ENCODE results near the gene RAVER2.

Gene RAVER2

DNA sequence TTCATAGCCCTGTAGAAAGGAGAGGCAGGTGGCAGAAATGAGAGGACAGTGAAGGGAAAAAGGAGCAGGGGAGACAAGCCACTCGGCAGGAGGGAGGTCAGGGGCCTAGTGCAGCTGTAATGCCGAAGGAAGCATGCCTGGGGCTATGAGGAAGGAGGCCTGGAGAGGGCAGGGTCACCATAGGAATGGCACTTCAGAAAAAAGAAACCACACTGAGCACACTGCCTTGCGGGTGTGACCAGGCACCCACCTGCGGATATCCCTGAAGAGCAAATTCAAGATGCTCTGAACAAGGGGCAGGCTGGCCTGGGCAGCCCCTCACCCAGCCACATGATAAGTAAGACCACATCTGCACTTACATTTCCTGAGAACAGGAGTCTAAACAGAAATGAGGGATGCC is 116.7 kb downstream of the RAVER2 start:
- Histone ChIP-seq H3K4me3 (ENCODE audit: low read length in 2 of 2) (no peak overlapping the region), H3K27me3 (ENCODE audit: control insufficient read depth in 1 of 2, insufficient read depth in 2 of 2, low read length in 2 of 2) (no peaks in the 10 kb centered on the region), H3K27ac (ENCODE audit: low read length) (no peak overlapping the region), H3K9ac (ENCODE audit: low read length in 2 of 2) (no peak overlapping the region), H3K36me3 (ENCODE audit: control insufficient read depth in 2 of 2, insufficient read depth in 2 of 2, low read length in 2 of 2) (peaks cover 25 to 41% of the 10 kb centered on the region in 2 donors), H3K4me1 (ENCODE audit: control insufficient read depth, insufficient read depth, low read length) (peaks cover 1% of the 10 kb centered on the region), H3K9me3 (ENCODE audit: control insufficient read depth in 2 of 2, low read length in 2 of 2) (no peaks in the 10 kb centered on the region)

DNA sequence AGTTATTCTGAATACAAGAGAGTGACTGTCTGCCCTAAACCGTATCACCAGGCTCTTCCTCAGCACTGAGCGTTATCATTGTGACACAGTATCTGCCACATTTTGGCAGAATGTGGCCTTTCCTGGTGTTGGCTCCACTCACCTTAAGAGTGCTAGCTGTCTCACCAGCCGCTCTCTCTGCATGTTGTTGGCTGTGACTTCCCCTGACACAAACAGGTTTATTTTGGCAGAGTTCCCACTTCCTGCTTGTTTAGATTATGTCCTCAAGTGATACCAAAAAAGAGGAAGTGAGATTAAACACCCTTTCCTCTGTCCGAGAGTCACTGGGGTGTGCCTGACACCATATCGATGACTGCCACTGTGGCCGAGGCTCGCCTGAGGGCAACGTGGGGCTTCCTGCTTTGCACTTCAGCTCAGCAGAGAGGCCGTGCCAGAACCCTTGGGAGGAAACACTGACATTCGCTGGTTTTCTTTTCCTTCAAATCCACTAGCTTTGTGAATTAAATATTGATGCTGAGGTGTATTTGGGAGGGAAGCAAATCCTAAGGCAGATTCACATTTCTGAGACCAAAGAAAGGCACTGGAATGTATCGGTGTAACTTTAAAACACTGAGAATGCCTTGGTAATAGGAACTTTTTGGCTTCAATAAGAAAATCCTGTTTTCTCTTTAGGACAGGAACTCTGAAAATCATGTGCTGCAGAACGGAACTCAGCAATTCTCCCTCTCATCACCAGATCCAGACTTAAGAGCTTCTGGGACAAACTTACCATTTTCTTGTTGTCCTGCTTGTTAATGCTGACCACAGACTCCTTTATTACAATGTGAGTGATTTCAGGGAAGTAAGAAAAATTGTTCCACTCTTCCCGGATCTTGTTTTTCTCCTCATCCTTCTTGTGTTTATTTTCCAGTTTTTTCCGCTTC is 119.4 kb downstream of the RAVER2 start:
- Histone ChIP-seq H3K9me3 (ENCODE audit: control insufficient read depth in 2 of 2, low read length in 2 of 2) (no peaks in the 10 kb centered on the region), H3K27ac (ENCODE audit: low read length) (no peak overlapping the region), H3K36me3 (ENCODE audit: control insufficient read depth in 2 of 2, insufficient read depth in 2 of 2, low read length in 2 of 2) (peaks cover 24 to 37% of the 10 kb centered on the region in 2 donors), H3K4me1 (ENCODE audit: control insufficient read depth, insufficient read depth, low read length) (no peaks in the 10 kb centered on the region), H3K27me3 (ENCODE audit: control insufficient read depth in 1 of 2, insufficient read depth in 2 of 2, low read length in 2 of 2) (no peaks in the 10 kb centered on the region), H3K4me3 (ENCODE audit: low read length in 2 of 2) (no peak overlapping the region), H3K9ac (ENCODE audit: low read length in 2 of 2) (no peak overlapping the region)

DNA sequence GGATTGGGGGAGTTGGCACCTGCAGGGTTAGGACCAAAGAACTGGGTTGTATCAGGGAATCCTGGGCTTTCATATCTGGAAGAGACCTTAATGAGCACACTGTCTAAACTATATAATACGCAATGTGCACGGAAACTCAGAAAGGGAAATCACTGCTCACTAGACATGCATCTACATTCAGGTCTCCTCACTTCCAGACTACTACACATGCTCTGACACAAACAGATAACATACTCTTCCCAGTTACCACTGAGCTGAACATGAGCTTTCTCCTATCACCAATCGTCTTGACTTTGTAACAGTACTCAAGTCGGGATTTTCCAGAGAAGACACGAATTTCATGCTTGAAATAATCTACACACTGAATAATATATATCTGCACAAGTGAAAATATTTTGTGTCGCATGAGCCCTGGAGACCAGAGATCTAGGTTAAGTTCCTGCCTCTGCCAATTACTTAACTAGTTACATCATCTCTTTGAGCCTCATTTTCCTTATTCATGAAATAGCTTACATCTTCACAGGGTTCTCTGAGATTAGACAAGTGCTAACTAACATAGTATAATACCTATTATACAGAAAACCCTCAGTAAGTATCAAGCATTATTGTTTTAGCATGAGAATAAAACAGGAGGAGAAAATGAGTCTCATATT is 120.4 kb downstream of the RAVER2 start:
- no peaks in the 10 kb centered on the region for H3K9me3 ChIP-seq (ENCODE audit: control insufficient read depth in 2 of 2, low read length in 2 of 2)
- no peaks in the 10 kb centered on the region for H3K27me3 ChIP-seq (ENCODE audit: control insufficient read depth in 1 of 2, insufficient read depth in 2 of 2, low read length in 2 of 2)
- H3K4me1 ChIP-seq (ENCODE audit: control insufficient read depth, insufficient read depth, low read length), result no peaks in the 10 kb centered on the region
- no peak overlapping the region for H3K27ac ChIP-seq (ENCODE audit: low read length)
- no peak overlapping the region for H3K9ac ChIP-seq (ENCODE audit: low read length in 2 of 2)
- H3K4me3 ChIP-seq (ENCODE audit: low read length in 2 of 2), result no peak overlapping the region
- H3K36me3 ChIP-seq (ENCODE audit: control insufficient read depth in 2 of 2, insufficient read depth in 2 of 2, low read length in 2 of 2), result peaks cover 17 to 35% of the 10 kb centered on the region in 2 donors

DNA sequence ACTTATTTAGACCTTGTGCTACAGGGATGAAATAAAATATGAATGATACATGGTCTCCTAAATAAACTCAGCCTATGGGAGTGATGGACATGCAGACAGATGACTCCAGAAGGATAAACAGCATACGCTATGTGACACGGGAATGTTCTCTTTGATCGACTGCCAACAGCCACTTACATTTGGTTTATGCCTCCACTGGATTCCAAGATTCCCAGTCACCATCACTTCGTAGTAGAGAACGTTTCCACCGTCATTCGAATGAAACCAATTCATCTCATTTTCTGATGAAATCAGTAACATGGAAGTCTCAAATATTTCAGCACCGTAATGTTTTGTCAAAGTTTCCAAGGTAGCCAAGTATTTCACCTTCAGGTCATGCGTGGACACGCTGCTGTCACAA is 121.8 kb downstream of the RAVER2 start:
- Histone ChIP-seq H3K4me3 (ENCODE audit: low read length in 2 of 2) (no peak overlapping the region), H3K27ac (ENCODE audit: low read length) (no peak overlapping the region), H3K36me3 (ENCODE audit: control insufficient read depth in 2 of 2, insufficient read depth in 2 of 2, low read length in 2 of 2) (peaks cover 25 to 39% of the 10 kb centered on the region in 2 donors), H3K27me3 (ENCODE audit: control insufficient read depth in 1 of 2, insufficient read depth in 2 of 2, low read length in 2 of 2) (no peaks in the 10 kb centered on the region), H3K9ac (ENCODE audit: low read length in 2 of 2) (no peak overlapping the region), H3K4me1 (ENCODE audit: control insufficient read depth, insufficient read depth, low read length) (no peaks in the 10 kb centered on the region), H3K9me3 (ENCODE audit: control insufficient read depth in 2 of 2, low read length in 2 of 2) (no peaks in the 10 kb centered on the region)

DNA sequence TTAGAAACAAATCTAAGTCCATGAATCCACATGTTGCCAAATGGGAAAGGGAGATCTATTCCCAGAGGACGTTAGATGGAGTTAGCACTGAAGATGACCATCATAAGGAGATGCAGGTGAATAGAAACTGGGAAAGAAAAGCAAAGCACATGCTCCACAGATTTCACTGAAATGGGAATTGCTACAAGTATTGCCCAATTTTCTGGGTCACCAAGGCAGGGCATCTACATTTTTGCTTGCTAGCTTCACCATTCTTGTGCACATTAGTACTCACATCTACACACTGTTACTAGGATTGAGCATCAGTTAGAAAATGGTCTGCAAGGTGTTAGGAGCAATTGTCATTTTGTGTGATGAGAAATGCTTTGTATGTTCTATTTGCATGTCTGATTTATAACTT is 122.4 kb downstream of the RAVER2 start:
- Histone ChIP-seq H3K4me3 (ENCODE audit: low read length in 2 of 2) (no peak overlapping the region), H3K27me3 (ENCODE audit: control insufficient read depth in 1 of 2, insufficient read depth in 2 of 2, low read length in 2 of 2) (no peaks in the 10 kb centered on the region), H3K9ac (ENCODE audit: low read length in 2 of 2) (no peak overlapping the region), H3K9me3 (ENCODE audit: control insufficient read depth in 2 of 2, low read length in 2 of 2) (no peaks in the 10 kb centered on the region), H3K36me3 (ENCODE audit: control insufficient read depth in 2 of 2, insufficient read depth in 2 of 2, low read length in 2 of 2) (peaks cover 29 to 43% of the 10 kb centered on the region in 2 donors), H3K27ac (ENCODE audit: low read length) (no peak overlapping the region), H3K4me1 (ENCODE audit: control insufficient read depth, insufficient read depth, low read length) (no peaks in the 10 kb centered on the region)

DNA sequence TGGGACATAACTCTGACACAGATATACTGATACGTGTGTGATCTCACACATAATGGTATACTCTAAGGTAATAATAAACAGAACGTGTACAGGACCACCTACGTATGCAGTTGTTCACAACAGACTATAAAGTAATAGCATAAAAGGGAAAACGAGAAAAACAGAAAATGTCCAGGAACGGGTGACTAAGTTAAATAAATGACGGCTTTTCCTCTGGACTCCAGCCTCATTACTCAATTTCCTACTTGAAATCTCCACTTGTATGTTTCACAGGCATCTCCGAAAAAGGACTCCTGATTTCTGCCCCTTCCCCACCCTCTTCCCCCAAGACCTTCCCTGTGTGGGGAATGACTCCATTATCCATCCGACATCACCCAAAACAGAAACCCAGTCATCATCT is 126.4 kb downstream of the RAVER2 start:
- peaks cover 17% of the 10 kb centered on the region for H3K4me1 ChIP-seq (ENCODE audit: control insufficient read depth, insufficient read depth, low read length)
- H3K9ac ChIP-seq (ENCODE audit: low read length in 2 of 2), result no peak overlapping the region
- H3K36me3 ChIP-seq (ENCODE audit: control insufficient read depth in 2 of 2, insufficient read depth in 2 of 2, low read length in 2 of 2), result peaks cover 26 to 43% of the 10 kb centered on the region in 2 donors
- H3K4me3 ChIP-seq (ENCODE audit: low read length in 2 of 2), result no peak overlapping the region
- H3K27ac ChIP-seq (ENCODE audit: low read length), result no peak overlapping the region
- no peaks in the 10 kb centered on the region for H3K27me3 ChIP-seq (ENCODE audit: control insufficient read depth in 1 of 2, insufficient read depth in 2 of 2, low read length in 2 of 2)
- no peaks in the 10 kb centered on the region for H3K9me3 ChIP-seq (ENCODE audit: control insufficient read depth in 2 of 2, low read length in 2 of 2)

DNA sequence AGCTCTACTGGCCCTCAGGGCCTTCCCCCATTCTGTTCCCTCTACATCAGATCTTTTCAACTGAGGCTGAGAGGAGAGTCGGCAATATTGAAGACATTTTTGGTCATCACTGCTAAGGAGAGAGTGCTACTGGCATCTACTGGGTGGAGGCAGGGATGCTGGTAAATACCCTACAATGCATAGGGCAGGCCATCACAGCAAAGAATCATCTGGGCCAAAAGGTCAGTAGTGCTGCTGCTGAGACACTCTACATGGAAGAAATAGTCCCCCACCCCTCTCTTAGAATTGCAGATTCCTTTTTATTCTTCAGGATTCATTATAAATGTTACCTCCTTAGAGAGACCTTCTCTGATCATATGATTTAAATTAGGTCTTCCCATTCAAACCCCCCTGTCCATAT is 127.2 kb downstream of the RAVER2 start:
- peaks cover 20 to 38% of the 10 kb centered on the region in 2 donors for H3K36me3 ChIP-seq (ENCODE audit: control insufficient read depth in 2 of 2, insufficient read depth in 2 of 2, low read length in 2 of 2)
- H3K4me1 ChIP-seq (ENCODE audit: control insufficient read depth, insufficient read depth, low read length), result peaks cover 17% of the 10 kb centered on the region
- no peaks in the 10 kb centered on the region for H3K9me3 ChIP-seq (ENCODE audit: control insufficient read depth in 2 of 2, low read length in 2 of 2)
- no peak overlapping the region for H3K4me3 ChIP-seq (ENCODE audit: low read length in 2 of 2)
- no peak overlapping the region for H3K27ac ChIP-seq (ENCODE audit: low read length)
- H3K27me3 ChIP-seq (ENCODE audit: control insufficient read depth in 1 of 2, insufficient read depth in 2 of 2, low read length in 2 of 2), result no peaks in the 10 kb centered on the region
- H3K9ac ChIP-seq (ENCODE audit: low read length in 2 of 2), result no peak overlapping the region

DNA sequence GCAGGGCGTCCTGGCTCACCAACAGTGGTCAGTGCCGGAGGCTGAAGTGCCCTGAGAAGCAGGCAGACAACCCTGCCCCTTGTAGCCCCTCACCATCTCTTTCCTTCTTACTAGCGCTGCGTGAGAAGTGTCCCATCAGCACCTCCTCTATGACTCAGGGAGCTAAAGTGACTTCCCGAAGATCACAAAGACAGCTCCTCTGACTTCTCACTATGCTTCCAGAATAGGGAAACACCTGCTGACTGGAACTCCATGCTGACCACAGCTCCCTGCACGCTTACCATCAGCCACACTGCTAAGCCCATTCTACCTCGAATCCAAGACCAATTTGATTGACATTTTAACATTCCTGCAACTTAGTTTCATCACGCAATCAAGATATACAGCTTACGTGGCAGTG is 128.7 kb downstream of the RAVER2 start:
- H3K9ac ChIP-seq (ENCODE audit: low read length in 2 of 2), result no peak overlapping the region
- H3K36me3 ChIP-seq (ENCODE audit: control insufficient read depth in 2 of 2, insufficient read depth in 2 of 2, low read length in 2 of 2), result peaks cover 16 to 42% of the 10 kb centered on the region in 2 donors
- H3K4me1 ChIP-seq (ENCODE audit: control insufficient read depth, insufficient read depth, low read length), result peaks cover 17% of the 10 kb centered on the region
- no peak overlapping the region for H3K27ac ChIP-seq (ENCODE audit: low read length)
- H3K4me3 ChIP-seq (ENCODE audit: low read length in 2 of 2), result no peak overlapping the region
- no peaks in the 10 kb centered on the region for H3K9me3 ChIP-seq (ENCODE audit: control insufficient read depth in 2 of 2, low read length in 2 of 2)
- no peaks in the 10 kb centered on the region for H3K27me3 ChIP-seq (ENCODE audit: control insufficient read depth in 1 of 2, insufficient read depth in 2 of 2, low read length in 2 of 2)

DNA sequence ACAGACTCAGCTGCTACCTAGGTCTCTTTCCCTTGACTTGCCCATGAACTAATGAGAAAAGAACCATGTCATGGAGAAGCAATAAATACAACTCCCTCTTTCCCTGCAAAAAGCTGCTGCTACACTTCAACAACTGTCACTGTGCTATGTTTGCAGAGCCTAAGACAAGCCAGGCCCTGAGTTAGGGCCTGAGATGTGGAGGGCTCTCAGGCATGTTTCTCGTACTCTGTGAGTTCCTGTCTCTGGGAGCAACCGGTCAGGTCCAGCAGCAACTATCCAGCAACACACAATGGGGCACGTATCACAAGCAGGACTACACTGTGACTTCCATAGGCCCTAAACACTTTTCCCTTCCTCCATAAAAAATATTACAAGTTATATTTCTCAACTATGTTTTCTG is 129.8 kb downstream of the RAVER2 start:
- Histone ChIP-seq H3K9ac (ENCODE audit: low read length in 2 of 2) (no peak overlapping the region), H3K36me3 (ENCODE audit: control insufficient read depth in 2 of 2, insufficient read depth in 2 of 2, low read length in 2 of 2) (peaks cover 14 to 36% of the 10 kb centered on the region in 2 donors), H3K9me3 (ENCODE audit: control insufficient read depth in 2 of 2, low read length in 2 of 2) (no peaks in the 10 kb centered on the region), H3K4me1 (ENCODE audit: control insufficient read depth, insufficient read depth, low read length) (peaks cover 17% of the 10 kb centered on the region), H3K4me3 (ENCODE audit: low read length in 2 of 2) (no peak overlapping the region), H3K27me3 (ENCODE audit: control insufficient read depth in 1 of 2, insufficient read depth in 2 of 2, low read length in 2 of 2) (no peaks in the 10 kb centered on the region), H3K27ac (ENCODE audit: low read length) (peak overlapping the region; percentile 66)

DNA sequence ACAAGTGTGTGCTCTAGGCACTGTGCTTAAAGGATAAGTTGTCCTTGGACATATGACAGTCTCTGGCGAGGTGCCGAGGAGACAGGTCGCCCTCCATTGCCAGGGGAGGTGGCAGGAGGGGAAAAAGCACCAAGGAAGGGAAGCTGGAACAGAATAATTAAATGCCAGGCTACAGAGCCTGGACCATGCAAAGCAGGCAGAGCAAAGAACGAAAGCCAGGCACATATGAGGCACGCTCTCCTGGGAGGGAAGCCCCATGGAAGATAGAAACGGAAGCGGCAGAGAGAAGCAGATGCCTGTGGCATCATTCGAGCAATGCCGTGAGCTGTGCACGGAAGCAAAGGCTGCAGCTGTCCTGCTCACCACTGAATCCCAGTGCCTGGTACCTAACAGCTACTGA is 130.2 kb downstream of the RAVER2 start:
- Histone ChIP-seq H3K4me3 (ENCODE audit: low read length in 2 of 2) (peak overlapping the region in 1 of 2 donors; percentile 22), H3K27ac (ENCODE audit: low read length) (peak overlapping the region; percentile 66), H3K36me3 (ENCODE audit: control insufficient read depth in 2 of 2, insufficient read depth in 2 of 2, low read length in 2 of 2) (peaks cover 14 to 36% of the 10 kb centered on the region in 2 donors), H3K4me1 (ENCODE audit: control insufficient read depth, insufficient read depth, low read length) (peaks cover 17% of the 10 kb centered on the region), H3K9me3 (ENCODE audit: control insufficient read depth in 2 of 2, low read length in 2 of 2) (no peaks in the 10 kb centered on the region), H3K9ac (ENCODE audit: low read length in 2 of 2) (peak overlapping the region in 1 of 2 donors; percentile 5), H3K27me3 (ENCODE audit: control insufficient read depth in 1 of 2, insufficient read depth in 2 of 2, low read length in 2 of 2) (no peaks in the 10 kb centered on the region)

DNA sequence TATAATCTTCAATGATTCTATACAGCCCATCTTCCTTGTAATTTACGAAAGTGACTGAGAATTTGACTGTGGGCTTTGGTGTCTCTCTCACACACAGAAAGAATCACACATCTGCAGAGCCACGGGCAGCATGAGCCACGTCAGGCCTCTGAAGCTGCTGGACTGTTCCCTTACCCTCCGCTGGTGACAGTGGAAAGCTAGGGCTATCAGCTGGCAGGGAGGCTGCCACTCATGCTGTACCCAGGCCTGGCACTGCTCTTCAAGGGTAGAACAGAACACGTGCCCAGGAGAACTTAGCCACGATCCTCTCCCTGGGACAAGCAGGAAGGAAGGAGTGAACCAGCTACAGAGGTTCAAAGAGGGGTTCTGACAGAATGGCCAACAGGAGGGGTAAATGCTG is 130.7 kb downstream of the RAVER2 start:
- peaks cover 17% of the 10 kb centered on the region for H3K4me1 ChIP-seq (ENCODE audit: control insufficient read depth, insufficient read depth, low read length)
- no peaks in the 10 kb centered on the region for H3K27me3 ChIP-seq (ENCODE audit: control insufficient read depth in 1 of 2, insufficient read depth in 2 of 2, low read length in 2 of 2)
- peaks cover 13 to 36% of the 10 kb centered on the region in 2 donors for H3K36me3 ChIP-seq (ENCODE audit: control insufficient read depth in 2 of 2, insufficient read depth in 2 of 2, low read length in 2 of 2)
- H3K9ac ChIP-seq (ENCODE audit: low read length in 2 of 2), result no peak overlapping the region
- H3K9me3 ChIP-seq (ENCODE audit: control insufficient read depth in 2 of 2, low read length in 2 of 2), result no peaks in the 10 kb centered on the region
- H3K4me3 ChIP-seq (ENCODE audit: low read length in 2 of 2), result no peak overlapping the region
- peak overlapping the region; percentile 66 for H3K27ac ChIP-seq (ENCODE audit: low read length)
